ENCODE results near the gene MAPK7.

The MAPK7 gene

DNA sequence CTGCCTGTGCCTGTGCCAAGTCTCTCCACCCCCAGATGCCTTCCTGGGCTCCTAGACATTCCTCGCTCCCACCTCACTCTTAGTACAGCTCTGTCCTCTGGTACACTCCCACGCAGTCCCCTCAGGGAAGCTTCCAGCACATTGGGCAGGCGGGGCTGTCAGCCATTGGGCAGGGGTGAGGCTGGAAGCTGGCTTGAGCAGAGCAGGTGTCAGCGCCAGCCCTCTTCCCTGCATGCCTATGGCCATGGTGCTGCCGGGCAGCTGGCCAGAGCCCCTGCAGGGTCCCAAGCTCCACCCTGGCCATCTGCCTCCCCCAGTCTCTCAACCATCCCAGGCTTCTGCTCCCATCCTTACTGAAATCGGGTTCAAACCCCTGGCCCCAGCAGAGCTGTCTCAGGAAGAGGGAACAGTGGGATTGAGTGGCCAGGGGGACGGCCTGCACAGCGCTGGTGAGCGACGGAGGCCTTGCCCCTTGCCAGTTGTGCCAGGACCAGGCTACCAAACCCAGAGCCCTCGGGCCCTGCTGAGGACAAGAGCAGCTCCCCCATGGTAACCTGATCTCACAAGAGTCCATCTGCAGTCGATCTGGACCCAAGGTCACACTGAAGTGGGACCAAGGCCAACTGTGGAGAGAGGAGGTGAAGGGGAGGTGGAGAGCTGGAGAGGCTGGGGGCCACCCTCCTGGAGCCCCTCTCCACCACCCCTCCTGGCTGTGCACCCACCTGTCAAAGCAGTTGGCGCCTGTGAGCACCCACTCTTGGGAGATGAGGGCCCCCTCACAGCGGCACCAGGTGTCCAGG lies 13.4 kb upstream of the MAPK7 start:
- no peak for DNase-seq

DNA sequence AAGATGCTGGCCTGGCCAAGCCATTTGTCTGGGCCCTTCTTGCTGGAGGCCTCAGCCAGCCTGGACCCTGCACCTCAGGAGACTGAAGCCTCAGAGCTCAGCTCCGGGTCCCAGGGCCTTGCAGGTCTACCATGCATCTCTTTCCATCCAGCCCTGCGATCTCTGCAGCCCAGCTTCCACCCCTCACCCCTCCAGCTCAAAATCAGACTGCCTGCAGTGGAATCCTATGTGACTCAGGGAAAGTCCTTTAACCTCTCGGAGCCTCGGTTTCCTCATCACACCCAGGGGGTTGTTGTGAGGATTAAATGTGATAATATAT lies 12.8 kb upstream of the MAPK7 start:
- DNase-seq, result no peak

DNA sequence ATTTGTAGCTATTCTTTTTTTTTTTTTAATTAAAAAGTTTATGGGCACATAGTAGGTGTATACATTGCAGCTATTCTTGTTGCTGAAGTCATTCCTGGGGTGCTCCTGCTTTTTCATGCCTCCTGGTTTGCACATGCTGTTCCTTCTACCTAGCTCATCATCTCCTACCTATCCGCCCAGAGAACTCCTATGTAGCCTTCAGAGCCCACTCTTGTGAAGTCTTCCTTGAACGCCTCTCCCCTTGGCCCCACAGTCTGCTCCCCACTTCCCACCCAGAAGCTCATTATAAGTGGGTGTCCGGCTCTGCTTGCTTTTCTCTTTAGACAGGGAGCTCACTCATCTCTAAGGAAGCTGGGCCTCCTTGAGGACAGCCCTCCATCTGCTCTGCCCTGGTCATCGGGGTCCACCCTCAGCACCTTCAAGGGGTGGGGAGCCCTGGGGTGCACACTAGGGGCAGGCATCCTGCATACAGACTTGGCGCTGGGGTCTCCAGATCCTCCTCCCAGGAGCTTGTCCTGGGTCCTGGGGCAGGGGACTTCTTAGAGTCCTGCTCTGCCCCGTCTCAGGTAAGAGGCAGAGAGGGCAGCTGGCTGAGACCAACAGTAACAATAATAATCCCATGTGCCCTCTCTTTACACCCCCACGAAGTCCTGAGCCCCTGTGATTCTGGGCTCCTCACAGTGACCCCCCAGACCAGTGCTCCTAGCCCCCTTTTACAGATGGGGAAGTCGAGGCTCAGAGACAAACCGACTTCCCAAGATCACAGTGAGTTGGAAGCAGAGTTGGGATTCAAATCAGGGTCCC lies 12.3 kb upstream of the MAPK7 start:
- no peak for DNase-seq

DNA sequence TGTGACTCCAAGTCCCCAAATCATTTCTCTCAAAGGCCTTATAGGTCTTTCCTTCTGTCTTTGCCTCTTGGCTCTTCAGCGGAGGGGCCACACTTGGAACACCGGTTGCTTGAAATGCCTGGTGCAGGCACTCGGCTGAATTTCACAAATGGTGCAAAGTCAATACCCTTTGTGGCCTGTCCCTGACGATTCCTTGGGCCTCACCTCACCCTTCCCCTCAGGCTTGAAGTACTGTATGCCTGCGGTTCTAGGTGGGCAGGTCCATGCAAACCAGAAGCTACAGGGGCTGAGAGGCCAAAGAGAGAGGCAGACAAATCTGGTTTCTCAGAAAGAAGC lies 11.7 kb upstream of the MAPK7 start:
- DNase-seq, result no peak

DNA sequence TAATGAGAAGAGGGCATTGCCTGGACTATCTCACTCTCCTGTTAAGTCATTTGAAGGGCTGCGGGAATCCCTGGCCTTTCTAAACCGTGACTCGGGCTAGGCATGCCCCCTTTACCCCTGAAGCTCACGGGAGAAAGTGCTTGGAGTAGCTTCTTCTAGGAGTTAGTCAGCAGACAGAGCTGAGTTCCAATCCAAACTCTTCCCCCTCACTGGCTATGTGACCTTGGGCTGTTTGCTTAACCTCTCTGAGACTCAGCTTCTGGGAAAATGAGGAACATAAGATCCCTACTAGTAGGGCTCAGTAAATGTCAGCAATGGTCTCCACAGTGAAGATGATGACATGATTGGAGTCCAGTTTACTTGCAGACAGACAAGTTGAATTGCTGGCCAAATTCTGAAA lies 10.1 kb upstream of the MAPK7 start:
- no peak for DNase-seq

DNA sequence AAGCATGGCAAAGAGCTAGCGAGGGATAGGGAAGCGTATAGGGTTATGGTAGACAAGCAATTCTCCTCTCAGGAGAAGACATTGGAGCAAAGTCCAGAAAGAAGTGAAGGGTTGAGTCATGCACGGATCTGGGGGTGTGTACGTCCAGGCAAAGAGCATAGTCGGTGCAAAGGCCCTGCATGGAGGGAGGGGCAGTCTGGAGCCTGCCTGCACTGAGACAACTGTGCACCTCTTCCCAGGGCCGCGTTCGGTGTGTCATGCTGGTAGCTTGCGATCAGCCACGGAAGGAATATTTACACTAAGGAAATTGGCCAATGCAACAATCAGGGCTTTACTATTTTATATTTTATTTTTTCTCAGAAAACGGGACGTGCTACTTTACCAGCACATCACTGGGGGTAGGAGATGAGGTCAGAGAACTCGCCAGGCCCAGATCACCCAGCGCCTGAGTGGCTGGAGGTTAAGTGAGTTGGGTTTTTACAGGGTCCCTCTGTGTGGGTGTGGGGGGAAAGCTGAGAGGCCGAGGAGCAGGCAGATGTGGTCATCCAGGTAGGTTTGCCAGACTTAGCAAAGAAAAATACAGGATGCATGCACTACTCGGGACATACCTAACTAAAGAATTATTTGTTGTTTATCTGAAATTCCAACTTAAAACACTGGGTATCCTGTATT lies 9.1 kb upstream of the MAPK7 start:
- DNase-seq, result no peak

DNA sequence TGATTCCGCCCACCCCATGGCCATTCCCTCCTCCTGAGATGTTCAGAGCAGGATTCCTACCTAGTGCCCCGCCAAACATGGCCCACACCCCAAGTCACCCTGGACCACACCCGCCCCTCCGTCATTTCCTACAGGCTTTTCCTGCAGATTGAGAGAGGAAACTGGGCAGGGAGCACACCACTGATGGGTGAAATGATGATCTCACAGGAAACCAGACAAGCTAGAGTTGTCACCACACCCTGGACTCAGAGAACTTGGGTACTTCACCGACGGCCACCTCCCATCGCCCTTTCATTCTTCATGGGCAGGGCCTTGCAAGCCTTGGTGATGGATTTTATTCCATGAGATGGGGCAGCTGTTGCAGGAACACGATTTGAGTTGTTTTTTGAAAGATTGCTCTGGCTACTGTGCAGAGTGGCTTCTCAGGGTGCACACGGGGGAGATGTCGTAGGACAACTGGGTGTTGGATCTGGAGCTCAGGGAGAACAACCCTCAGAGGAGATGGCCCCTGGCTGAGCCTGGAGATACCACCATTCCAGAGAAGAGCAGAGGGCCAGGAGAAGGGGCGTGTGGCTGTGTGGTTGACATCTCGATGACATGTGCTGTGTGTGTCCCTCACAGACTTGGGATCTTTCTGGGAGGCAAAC lies 8.3 kb upstream of the MAPK7 start:
- DNase-seq, result peak; percentile 61

DNA sequence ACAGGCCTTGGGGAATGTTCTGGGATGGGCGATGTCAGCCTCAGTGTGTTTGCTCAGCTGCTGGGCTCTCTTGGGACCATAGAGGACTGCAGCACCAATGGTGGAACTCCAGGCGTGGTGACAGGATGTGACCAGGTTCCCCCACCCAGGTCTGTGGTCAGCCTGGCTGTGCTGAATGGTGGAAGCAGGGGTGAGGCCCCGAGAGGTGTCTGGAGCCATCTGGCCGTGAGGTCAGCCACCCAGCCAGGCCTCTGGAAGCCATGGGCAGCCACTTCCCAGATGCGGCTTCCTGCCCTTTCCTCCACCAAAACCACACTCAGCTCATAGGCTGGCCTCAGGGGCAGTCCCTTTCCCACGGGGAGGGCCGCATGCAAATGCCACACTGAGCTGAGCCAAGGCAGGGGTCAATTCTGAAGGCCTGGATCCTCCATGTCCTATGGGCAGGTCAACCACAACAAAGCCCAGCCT lies 7.8 kb upstream of the MAPK7 start:
- DNase-seq, result peak; percentile 36

DNA sequence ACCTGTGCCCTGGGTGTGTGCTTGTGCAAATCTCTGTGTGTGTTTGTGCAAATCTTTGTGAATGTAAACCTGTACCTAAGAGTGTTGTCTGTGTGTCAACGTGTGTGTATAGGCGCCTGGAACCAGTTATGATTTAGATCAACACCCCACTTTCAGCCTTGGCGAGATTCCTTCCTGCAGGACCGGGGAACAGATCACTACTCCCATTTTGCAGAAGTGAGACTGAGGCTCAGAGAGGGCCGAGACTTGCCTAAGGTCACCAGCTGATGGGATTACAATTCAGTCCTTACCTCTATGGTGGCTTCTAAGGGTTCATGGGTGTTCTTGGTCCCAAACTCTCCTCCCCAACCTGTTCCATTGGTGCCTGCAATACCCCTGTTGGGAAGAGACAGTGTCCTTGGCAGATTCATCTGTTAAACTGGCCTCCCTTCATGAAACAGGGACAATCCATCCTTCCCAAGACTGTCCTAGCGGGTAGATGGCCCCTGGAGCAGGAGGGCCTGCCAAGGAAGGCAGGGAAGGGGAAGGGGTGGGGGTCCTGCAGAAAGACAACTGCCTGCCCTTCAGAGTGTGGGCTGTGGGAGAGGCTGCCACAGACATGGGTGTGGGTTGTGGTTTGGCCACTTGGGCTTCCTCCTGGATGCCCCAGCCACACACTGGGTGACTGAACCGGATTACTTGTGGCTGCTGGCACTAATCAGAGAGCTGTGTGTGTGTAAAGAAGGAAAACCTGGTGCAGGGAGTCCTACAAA lies 6.9 kb upstream of the MAPK7 start:
- peak; percentile 28 for DNase-seq

DNA sequence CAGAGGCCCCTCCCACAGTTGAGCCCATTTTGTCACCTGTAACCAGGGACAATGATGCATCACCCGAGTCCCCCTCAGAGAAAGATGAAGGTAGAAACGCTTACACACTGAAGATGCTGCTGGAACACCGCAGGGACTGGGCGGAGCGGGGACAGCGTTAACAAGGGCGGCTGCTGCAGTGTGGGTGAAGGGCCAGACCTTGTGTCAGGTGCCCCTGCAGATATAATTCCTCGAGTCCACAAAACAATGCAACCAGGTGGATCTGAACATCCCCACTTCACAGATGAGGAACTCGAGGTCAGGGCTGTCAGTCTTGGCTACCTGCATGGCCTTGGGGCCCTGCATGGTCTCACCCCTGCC lies 6.3 kb upstream of the MAPK7 start:
- no peak for DNase-seq

DNA sequence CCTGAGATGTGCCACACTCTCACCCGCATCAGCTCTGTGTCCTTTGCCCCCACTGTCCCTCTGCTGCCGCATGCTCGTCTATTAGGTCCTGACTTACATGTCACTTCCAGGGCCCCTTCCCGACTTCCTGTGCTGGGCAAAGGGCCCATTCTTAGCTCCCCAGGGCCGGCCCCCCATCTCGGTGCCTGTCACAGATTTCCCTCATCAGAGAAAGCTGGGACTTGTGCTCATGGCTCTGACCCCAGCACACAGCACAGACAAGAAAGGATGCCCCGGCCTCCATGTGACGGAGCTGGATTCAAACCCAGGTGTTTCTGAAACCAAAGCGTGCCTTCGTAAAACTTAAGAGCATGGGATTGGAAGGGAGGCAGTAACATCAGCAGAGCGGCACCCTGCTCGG lies 5.9 kb upstream of the MAPK7 start:
- no peak for DNase-seq

DNA sequence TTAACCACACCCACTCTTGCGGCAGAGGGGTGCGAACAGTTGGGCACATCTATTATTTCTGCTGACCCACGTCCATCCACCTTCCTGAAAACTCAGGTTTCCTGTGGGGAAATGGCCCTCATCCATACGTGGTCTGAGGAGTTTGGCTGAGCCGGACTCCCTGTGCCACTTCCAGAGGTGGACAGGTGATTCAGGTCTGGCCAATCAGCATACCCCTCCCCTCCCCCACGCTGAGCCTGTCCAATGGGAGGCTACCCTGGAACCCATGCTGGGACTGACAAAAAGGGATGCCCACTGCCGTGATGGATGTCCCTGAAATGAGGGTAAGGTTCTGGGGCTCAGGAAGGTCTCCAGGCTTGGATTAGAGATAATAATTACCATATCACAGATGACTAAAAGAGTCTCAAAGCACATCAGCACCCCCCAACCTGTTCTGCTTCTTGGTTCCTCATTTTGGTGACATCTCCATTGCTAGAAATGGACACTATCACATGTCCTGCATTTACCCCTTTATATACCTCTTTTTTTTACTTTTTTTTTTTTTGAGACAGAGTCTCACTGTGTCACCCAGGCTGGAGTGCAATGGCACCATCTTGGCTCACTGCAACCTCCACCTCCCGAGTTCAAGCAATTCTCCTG lies 5.3 kb upstream of the MAPK7 start:
- no peak for DNase-seq

DNA sequence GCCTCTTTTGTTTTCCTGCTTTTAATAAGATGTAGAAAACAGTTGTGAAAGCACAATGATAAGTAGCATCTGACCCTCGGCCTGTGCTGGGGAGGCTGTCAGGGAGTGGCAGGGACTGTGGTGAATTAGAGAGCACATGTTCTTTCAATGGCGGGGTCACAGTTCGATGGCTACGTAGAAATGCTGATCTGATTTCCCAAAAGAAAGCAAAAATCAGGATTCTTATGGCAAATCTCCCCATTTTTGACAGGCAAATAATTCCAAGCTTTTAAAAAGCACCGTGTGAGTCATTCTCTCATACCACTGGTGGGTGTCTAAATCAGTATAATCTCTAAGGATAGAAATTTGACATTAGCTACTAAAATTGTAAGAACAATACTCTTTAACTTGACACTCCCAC lies 4.2 kb upstream of the MAPK7 start:
- no peak for DNase-seq

DNA sequence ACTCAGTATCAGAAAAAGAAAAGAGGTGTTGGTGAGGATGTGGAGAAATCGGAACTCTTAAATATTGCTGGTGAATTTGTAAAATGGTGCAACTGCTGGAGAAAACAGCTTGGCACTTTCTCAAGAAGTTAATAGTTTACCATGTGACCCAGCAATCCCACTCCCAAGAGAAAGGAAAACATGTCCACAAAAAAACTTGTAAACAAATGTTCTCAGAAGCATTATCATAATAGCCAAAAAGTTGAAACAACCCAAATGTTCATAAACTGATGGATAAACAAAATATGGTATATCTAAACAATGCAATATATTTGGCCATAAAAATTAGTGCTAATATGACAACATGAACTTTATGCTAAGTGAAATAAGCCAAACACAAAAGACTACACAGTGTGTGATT lies 2.6 kb upstream of the MAPK7 start:
- DNase-seq, result no peak

DNA sequence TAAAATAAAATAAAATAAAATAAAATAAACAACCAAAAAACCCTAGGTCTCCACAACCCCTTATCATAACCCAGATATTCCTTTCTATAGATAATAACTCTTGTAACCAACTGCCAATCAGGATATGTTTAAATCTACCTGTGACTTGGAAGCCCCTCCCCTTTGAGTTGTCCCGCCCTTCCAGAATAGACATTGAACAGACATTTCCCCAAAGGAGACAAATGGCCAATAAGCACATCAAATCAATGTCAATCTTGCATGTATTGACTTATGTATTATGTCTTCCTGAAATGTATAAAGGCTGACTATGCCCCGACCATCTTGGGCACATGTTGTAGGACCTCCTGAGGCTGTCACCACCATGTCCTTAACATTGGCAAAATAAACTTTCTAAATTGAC lies 1.5 kb upstream of the MAPK7 start:
- DNase-seq, result peak; percentile 28

DNA sequence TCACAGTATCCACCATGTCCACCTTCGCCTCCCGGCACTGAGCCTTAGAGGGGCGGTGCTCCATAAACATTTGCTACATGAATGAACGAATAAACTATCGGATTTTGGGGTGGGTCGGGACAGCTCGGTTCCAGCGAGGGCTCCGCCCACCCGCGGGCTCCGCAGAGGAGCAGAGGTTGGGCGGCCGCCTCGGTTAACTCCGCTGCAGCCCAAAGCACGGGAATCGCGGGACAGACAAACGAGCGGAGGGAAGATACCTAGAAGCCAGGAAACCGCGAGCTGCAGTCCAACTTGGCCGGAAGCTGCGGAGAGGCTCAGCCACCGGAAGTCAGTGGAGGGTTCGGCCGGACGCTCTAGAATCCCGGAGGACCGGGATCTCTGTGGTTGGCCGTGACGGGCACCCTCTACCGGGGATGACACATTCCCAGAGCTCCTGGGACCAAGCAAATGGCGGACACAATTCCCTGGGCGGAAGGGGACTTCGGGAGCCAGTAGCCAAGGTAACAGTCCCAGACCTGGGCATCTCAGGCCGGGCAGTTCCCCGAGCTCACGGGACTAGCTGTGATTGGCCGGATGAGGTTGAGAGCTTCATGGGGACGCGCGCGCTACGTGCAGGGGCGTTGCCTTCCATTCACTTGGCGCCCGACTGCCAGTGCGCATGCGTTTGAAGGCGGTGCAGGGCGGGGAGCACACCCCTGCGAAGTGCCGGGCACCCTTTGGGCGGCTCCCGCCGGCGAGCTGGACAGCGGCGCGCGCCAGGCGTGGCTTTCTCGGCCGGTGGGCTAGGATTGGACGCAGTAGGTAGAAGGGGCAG lies 489 bp upstream of the MAPK7 start:
- DNase-seq, result peak; percentile 97

DNA sequence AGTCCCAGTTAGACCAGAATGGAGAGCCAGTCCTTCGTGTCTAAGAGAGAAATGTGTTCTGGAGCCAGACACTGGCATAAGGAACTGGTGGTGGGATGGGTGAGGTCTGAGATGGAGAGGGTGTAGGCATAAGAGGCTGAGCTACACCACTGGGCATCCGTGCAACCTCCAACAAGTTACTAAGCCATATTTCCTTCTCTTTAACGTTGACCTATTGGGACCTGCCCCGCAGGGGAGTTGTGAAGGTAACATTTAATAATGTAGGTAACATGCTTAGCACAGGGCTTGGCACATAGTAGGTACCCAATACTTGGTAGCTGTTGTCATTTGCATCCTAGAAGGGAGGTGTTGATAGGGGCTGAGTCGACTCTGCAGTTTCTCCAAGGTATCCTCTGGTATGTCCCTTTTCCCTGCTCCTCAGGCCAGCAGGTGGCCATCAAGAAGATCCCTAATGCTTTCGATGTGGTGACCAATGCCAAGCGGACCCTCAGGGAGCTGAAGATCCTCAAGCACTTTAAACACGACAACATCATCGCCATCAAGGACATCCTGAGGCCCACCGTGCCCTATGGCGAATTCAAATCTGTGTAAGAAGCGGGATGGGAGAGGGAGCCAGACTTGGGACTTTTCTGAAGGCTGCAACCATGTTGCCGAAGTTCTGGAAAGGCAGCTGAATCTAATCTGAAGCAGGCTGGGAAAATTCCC lies 1.2 kb downstream of the MAPK7 start:
- DNase-seq, result no peak

DNA sequence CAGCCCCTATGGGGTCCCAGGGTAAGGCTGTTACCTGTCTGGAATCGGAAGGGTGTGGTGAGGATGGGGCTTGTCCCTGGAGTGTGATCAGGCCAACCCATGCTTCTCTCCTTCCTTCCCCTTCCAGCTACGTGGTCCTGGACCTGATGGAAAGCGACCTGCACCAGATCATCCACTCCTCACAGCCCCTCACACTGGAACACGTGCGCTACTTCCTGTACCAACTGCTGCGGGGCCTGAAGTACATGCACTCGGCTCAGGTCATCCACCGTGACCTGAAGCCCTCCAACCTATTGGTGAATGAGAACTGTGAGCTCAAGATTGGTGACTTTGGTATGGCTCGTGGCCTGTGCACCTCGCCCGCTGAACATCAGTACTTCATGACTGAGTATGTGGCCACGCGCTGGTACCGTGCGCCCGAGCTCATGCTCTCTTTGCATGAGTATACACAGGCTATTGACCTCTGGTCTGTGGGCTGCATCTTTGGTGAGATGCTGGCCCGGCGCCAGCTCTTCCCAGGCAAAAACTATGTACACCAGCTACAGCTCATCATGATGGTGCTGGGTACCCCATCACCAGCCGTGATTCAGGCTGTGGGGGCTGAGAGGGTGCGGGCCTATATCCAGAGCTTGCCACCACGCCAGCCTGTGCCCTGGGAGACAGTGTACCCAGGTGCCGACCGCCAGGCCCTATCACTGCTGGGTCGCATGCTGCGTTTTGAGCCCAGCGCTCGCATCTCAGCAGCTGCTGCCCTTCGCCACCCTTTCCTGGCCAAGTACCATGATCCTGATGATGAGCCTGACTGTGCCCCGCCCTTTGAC lies 2.4 kb downstream of the MAPK7 start:
- DNase-seq, result no peak

DNA sequence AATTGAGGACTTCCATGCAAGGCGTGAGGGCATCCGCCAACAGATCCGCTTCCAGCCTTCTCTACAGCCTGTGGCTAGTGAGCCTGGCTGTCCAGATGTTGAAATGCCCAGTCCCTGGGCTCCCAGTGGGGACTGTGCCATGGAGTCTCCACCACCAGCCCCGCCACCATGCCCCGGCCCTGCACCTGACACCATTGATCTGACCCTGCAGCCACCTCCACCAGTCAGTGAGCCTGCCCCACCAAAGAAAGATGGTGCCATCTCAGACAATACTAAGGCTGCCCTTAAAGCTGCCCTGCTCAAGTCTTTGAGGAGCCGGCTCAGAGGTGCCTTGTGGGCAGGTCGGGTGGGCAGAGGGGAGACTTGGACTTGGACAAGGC lies 3.1 kb downstream of the MAPK7 start:
- DNase-seq, result no peak
